CD4-positive, alpha-beta T cell treated with Interleukin-17A for 4 hours (primary cell): ENCODE data around the gene PRAMEF14.
A peak's percentile ranks its signal among the peaks of the same experiment; 100 is the strongest.
"Not testable (repeated sequence)": the region's sequence is repeated elsewhere in the genome, so short reads cannot be mapped to it uniquely, and the experiment has no call there.

Experiments used
- DNase-seq: peaks from one replicate; pipeline ENCODE4 v3.0.0-alpha.2; 2020; ENCODE audit warnings: mixed read lengths

PRAMEF14 gene

DNA sequence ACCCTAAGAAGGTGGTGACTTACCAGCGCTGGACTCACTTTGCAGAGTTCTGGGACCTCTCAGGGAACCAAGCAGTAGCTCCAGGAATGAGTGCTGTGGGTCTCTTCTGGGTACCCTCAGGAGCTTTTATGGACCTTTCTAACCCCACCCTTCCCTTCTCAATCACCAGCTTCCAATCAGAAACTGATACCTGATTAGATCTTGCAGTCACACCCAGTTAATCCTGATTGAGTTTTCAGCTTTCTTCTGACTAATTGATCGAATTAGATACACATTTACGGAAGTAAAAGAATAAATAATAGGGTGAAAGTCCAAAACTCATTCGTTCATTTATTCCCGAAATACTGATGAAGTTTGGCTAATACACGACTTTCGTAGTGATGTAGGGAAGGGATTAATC is at the start of gene PRAMEF14:
TSS of gene PRAMEF14 (minus strand) at position 101 of the 400 bp plus-strand sequence. CDS start 1,820 bp downstream, outside the sequence.
- DNase-seq, result not testable (repeated sequence)

DNA sequence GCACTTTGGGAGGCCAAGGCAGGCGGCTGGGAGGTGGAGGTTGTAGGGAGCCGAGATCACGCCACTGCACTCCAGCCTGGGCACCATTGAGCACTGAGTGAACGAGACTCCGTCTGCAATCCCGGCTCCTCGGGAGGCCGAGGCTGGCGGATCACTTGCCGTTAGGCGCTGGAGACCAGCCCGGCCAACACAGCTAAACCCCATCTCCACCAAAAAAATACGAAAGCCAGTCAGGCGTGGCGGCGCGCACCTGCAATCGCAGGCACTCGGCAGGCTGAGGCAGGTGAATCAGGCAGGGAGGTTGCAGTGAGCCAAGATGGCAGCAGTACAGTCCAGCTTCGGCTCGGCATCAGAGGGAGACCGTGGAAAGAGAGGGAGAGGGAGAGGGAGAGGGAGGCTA is 48.4 kb upstream of the PRAMEF14 start:
- DNase-seq, result not testable (repeated sequence)

- not testable (repeated sequence) for DNase-seq
Observed at GRCh38 chr1:13394761-13395160, 47.8 kb upstream of the PRAMEF14 start.

DNA sequence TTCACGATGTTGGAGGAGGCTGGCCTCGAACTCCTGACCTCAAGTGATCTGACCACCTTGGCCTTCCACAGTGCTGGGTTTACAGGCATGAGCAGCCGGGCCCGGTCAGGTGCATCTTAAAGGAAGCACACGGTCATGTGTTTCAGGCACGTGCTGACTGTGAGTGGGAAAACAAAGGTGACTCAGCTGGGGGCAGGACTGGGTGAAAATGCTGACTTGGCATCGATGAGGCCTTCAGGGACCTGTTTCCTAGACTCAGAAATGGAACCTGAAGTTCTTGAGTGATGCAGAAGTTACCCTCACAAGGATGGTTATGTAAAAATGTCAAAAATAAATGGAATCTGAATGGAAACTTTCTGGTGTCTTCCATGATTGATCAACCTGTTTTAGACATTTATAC is 46.1 kb upstream of the PRAMEF14 start:
- not testable (repeated sequence) for DNase-seq

- not testable (repeated sequence) for DNase-seq
Observed at GRCh38 chr1:13389332-13389731, 42.4 kb upstream of the PRAMEF14 start, which contains the start of gene PRAMEF17. Gene PRAMEF17 (plus strand): TSS chr1:13389632. CDS start chr1:13389658, 26 bp downstream.

DNA sequence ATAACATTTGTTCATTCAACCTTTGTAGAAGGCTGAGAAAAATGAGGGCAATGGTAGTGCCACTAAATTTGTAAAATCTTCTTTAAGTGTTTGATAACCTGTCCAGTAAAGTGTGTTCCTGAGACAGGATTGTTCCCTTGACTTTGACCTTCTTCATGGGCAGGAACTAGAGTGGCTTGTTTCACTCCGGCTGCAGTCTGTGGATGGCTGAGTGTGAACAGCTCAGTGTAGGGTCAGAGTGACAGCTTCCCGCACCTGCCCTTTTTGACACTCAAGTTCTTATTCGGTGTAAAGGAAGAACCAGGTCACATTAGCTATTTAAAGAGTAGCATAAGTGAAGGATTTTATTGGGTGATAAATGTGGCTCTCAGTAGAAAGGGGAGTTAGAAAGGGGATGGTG is 33.4 kb upstream of the PRAMEF14 start:
- DNase-seq, result not testable (repeated sequence)

- DNase-seq, result not testable (repeated sequence)
Observed at GRCh38 chr1:13378983-13379382, 32.0 kb upstream of the PRAMEF14 start.

- DNase-seq, result peak; percentile 4
Observed at GRCh38 chr1:13368544-13368943, 21.6 kb upstream of the PRAMEF14 start.

GRCh38 chr1:13366536-13366935 is 19.6 kb upstream of the PRAMEF14 start:
- DNase-seq, result not testable (repeated sequence)

DNA sequence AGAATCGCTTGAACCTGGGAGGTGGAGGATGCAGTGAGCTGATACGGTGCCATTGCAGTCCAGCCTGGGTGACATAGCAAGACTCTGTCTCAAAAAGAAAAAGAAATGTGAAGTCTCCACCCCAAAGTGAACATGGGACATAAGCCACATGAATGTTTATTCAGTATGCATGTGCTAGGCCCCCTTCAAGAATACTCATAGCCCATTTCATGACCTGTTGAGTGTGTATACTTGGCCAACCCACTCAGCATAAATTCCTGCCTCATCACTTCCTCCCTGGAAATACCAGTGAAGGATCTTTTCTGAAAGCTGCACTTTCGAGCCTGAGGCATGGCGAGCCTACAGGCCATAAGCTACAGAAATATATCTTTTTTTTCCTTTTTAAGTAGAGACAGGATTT is 18.0 kb upstream of the PRAMEF14 start:
- DNase-seq, result not testable (repeated sequence)

- not testable (repeated sequence) for DNase-seq
Observed at GRCh38 chr1:13362364-13362763, 15.4 kb upstream of the PRAMEF14 start.

DNA sequence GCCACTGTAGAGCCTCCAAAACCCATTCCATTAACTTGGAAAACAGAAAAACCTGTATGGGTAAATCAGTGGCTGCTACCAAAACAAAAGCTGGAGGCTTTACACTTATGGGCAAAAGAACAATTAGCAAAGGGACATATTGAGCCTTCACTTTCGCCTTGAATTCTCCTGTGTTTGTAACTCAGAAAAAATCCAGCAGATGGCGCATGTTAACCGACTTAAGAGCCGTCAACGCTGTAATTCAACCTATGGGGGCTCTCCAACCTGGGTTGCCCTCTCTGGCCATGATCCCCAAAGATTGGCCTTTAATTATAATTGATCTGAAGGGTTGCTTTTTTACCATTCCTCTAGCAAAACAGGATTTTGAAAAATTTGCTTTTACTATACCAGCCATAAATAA is 9.8 kb upstream of the PRAMEF14 start:
- DNase-seq, result peak; percentile 14

GRCh38 chr1:13354475-13354874 is 7.5 kb upstream of the PRAMEF14 start:
- DNase-seq, result not testable (repeated sequence)

GRCh38 chr1:13353476-13353875 is 6.5 kb upstream of the PRAMEF14 start:
- DNase-seq, result not testable (repeated sequence)

DNA sequence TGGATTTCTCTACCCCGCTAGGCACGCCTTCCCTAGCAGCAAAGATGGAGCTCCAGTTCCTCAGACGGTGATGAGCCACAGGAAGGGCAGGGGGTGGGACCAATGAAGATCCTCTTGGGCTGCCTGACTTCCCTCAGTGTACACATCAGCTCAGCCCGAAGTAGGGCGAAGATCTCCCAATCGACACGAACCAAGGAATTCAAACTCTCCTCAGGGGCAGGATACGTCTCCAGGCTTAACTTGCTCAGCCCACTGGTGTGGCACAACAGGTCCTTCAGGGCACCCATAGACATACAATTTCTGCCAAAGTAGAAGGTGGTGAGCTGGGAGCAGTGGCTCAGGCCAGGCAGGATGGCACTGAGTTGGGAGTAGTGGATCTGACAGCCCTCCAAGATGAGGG is 4.4 kb downstream of the PRAMEF14 start:
- DNase-seq, result not testable (repeated sequence)

GRCh38 chr1:13315281-13315680 is 31.7 kb downstream of the PRAMEF14 start, which contains the start of gene PRAMEF15:
Gene PRAMEF15 (plus strand): TSS chr1:13315581. CDS start chr1:13318408, 2,827 bp downstream.
- not testable (repeated sequence) for DNase-seq

DNA sequence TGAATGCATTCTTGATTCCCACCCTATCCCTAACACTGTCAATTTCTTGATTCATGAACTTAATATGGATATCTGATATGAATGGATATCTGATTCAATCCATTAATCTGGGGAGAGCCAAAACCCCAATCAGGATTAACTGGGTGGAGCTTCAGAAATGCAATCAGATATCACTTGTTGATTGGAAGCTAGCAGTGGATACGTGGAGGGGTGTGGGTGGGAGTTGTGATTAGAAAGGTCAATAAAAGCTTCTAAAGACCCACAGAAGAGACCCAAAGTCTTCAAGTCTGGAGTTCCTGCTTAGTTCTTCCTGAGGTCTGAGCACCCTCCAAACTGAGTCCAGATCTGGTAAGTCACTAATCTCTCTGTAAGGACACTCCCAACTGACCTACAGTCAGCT is 43.7 kb downstream of the PRAMEF14 start, which contains the start of gene PRAMEF33:
TSS of gene PRAMEF33 (plus strand) at position 301 of the 400 bp plus-strand sequence. CDS start 2,416 bp downstream, outside the sequence.
- DNase-seq, result not testable (repeated sequence)

DNA sequence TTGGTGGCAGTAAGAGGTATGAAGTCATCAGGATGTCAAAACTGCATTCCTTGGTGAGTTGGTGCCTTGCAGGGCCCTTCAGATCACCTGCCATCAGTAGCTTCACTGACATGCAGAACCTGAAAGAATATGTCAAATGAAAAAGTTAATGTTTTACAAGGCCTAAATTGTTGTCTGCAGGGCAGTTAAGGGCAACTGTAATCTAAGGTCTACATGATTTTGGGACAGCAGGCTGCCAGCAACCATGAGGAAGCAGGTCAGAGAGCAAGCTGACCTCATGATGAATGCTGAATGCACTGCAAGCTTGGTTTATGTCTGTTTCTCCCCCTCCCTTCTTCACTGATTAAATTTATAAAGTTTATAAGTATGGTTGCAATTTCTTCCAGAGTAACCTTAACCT is 44.7 kb downstream of the PRAMEF14 start:
- not testable (repeated sequence) for DNase-seq

GRCh38 chr1:13298699-13299098 is 48.2 kb downstream of the PRAMEF14 start:
- DNase-seq, result not testable (repeated sequence)

GRCh38 chr1:13297216-13297931 is 49.6 kb downstream of the PRAMEF14 start:
- not testable (repeated sequence) for DNase-seq
